GM19239 (cell line): ENCODE data around the gene SPRYD7.

Experiments used
- DNase-seq: peaks from one replicate; pipeline ENCODE4 v3.0.0; 2011; ENCODE audit warnings: low spot score; ENCODE audit not compliant: insufficient read length
- FAIRE-seq: peaks from 2 replicates; lab custom pipeline; 2011; peaks lifted over from hg19 to GRCh38; lab: Jason Lieb, UNC

SPRYD7 gene

GRCh38 chr13:49867834-49868233 lies 68.3 kb downstream of the SPRYD7 start:
- FAIRE-seq (no peak), DNase-seq (no peak)

DNA sequence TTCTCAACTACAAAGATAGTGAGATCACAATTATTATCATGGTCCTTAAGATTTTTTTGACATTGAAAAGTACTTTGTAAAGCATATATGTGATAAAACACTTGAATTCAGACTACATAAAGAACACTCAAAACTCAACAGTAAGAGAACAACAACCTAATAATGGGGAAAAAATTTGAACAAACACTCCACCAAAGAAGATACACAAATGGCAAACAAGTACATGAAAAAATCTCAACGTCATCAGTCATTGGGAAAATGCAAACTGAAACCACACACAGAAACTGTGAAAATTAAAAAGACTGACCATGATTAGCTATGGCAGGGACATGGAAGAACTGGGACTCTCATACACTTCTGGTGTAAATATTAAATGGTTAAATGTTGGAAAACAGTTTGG lies 70.9 kb downstream of the SPRYD7 start:
- FAIRE-seq, result no peak
- no peak for DNase-seq

DNA sequence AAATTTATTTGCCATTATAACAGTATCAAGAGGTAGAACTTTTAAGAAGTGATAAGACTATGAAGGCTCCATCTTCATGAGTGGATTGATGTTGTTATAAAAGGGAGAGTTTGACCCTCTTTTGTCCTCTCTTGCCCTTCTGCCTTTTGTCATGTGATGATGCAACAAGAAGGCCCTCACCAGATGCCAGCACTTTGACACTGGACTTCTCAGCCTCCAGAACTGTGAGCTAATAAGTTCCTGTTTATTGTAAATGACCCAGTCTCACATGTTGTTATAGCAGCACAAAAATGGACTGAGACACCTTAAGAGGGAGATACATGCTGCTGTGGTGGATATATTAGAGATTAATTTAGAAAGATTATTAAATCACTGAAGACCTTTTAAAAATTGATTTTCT lies 71.6 kb downstream of the SPRYD7 start:
- no peak for DNase-seq
- no peak for FAIRE-seq
